IMR-90 (cell line): ENCODE results near the gene TMEM72. TPM values are rescaled to one million over a fixed set of nuclear protein-coding genes. Genes with fewer than 3 reads are reported as not detected.

Source experiments
- ATAC-seq: fragments of 200-7000 bp; cut with Tn5 transposase; 2 replicates; pipeline ENCODE4 v1.9.1; 2020; ENCODE audit warnings: low read depth, mild to moderate bottlenecking, moderate library complexity
- BruUV-seq: library from RNA; stranded (reverse); fragments of 400-500 nt; replicated peaks from 2 replicates; lab custom pipeline; 2021; lab: Mats Ljungman, UMichigan
- CTCF ChIA-PET: fragments of 300-600 bp; formaldehyde crosslinking; extraction: SDS; loops from one replicate; lab custom pipeline; 2021; ENCODE audit warnings: antibody characterized with exemption; lab: Yijun Ruan, JAX
- POLR2A ChIA-PET: fragments of 300-600 bp; sonication (Branson Sonifier 250); formaldehyde crosslinking; loops from one replicate; lab custom pipeline; 2022; ENCODE audit warnings: antibody characterized with exemption; ENCODE audit not compliant: unreplicated experiment; lab: Charles Lee
- DNase-seq: peaks from one replicate; pipeline ENCODE4 v3.0.0; 2013
- H2AFZ ChIP-seq: replicated peaks from 2 replicates; pipeline ENCODE3; 2013; ENCODE audit warnings: low read length, mild to moderate bottlenecking; ENCODE audit not compliant: poor library complexity
- H2AK5ac ChIP-seq: 2 replicates; pipeline ENCODE4 v1.6.1; 2013; ENCODE audit warnings: low read depth, low read length, inconsistent platforms
- H2AK9ac ChIP-seq: replicated peaks from 2 replicates; pipeline ENCODE3; 2013; ENCODE audit warnings: mild to moderate bottlenecking, low read depth, low read length, moderate library complexity; ENCODE audit not compliant: poor library complexity
- H2BK120ac ChIP-seq: 2 replicates; pipeline ENCODE4 v1.6.1; 2013; ENCODE audit warnings: low read depth, low read length, inconsistent platforms
- H2BK15ac ChIP-seq: 3 replicates; pipeline ENCODE4 v1.6.1; 2013; ENCODE audit warnings: low read depth, low read length, inconsistent platforms
- H2BK20ac ChIP-seq: 2 replicates; pipeline ENCODE4 v1.6.1; 2013; ENCODE audit warnings: low read depth, mild to moderate bottlenecking, inconsistent platforms, low read length, moderate library complexity
- H2BK5ac ChIP-seq: 2 replicates; pipeline ENCODE4 v1.6.1; 2013; ENCODE audit warnings: mild to moderate bottlenecking, low read depth, low read length, inconsistent platforms; ENCODE audit not compliant: poor library complexity, severe bottlenecking
- H3K14ac ChIP-seq: replicated peaks from 2 replicates; pipeline ENCODE4 v1.6.1; 2013; ENCODE audit warnings: low read depth, low read length, inconsistent platforms
- H3K18ac ChIP-seq: 2 replicates; pipeline ENCODE4 v1.6.1; 2013; ENCODE audit warnings: low read depth, low read length, control low read depth
- H3K23ac ChIP-seq: 2 replicates; pipeline ENCODE4 v1.6.1; 2013; ENCODE audit warnings: low read depth, low read length, inconsistent platforms
- H3K27ac ChIP-seq: 2 replicates; pipeline ENCODE4 v1.5.1; 2013; ENCODE audit warnings: mild to moderate bottlenecking, control low read depth, low read length; ENCODE audit not compliant: insufficient read depth
- H3K27me3 ChIP-seq: 2 replicates; pipeline ENCODE4 v1.6.1; 2013; ENCODE audit warnings: low read length; ENCODE audit not compliant: control insufficient read depth, insufficient read depth
- H3K36me3 ChIP-seq: 2 replicates; pipeline ENCODE4 v1.6.1; 2013; ENCODE audit warnings: low read length, mixed read lengths; ENCODE audit not compliant: control insufficient read depth, insufficient read depth
- H3K4ac ChIP-seq: 2 replicates; pipeline ENCODE4 v1.6.1; 2013; ENCODE audit warnings: low read depth, low read length, inconsistent platforms
- H3K4me1 ChIP-seq: 2 replicates; pipeline ENCODE4 v1.6.1; 2013; ENCODE audit warnings: low read length, mixed read lengths; ENCODE audit not compliant: control insufficient read depth, insufficient read depth
- H3K4me2 ChIP-seq: 2 replicates; pipeline ENCODE4 v1.6.1; 2013; ENCODE audit warnings: low read depth, mild to moderate bottlenecking, control low read depth, low read length, moderate library complexity
- H3K4me3 ChIP-seq: 2 replicates; pipeline ENCODE4 v1.5.1; 2013; ENCODE audit warnings: low read depth, mild to moderate bottlenecking, control low read depth, low read length, moderate library complexity; ENCODE audit not compliant: insufficient read depth
- H3K56ac ChIP-seq: 2 replicates; pipeline ENCODE4 v1.6.1; 2013; ENCODE audit warnings: low read length, inconsistent platforms; ENCODE audit not compliant: insufficient read depth; ENCODE audit errors: extremely low read depth
- H3K79me1 ChIP-seq, 2 experiments: 2 replicates each; pipeline ENCODE4 v1.6.1; 2013; ENCODE audit warnings: low read length in 2 of 2, inconsistent platforms in 1 of 2, low read depth in 1 of 2
- H3K9ac ChIP-seq: 2 replicates; pipeline ENCODE4 v1.6.1; 2013; ENCODE audit warnings: low read depth, low read length, control low read depth
- H3K9me1 ChIP-seq: 2 replicates; pipeline ENCODE4 v1.6.1; 2013; ENCODE audit warnings: low read length, inconsistent platforms; ENCODE audit not compliant: insufficient read depth
- H3K9me3 ChIP-seq: 2 replicates; pipeline ENCODE4 v1.6.1; 2013; ENCODE audit warnings: low read length; ENCODE audit not compliant: control insufficient read depth, insufficient read depth
- H4K20me1 ChIP-seq: 2 replicates; pipeline ENCODE4 v1.6.1; 2013; ENCODE audit warnings: low read length, inconsistent platforms; ENCODE audit not compliant: insufficient read depth
- H4K5ac ChIP-seq: 2 replicates; pipeline ENCODE4 v1.6.1; 2013; ENCODE audit warnings: mild to moderate bottlenecking, low read depth, low read length, control low read depth
- H4K8ac ChIP-seq, 2 experiments: 2 replicates each; pipeline ENCODE4 v1.6.1; 2013; ENCODE audit warnings: low read depth in 2 of 2, low read length in 2 of 2, control low read depth in 1 of 2, inconsistent platforms in 1 of 2
- H4K91ac ChIP-seq: 2 replicates; pipeline ENCODE4 v1.6.1; 2013; ENCODE audit warnings: low read depth, low read length, inconsistent platforms; ENCODE audit not compliant: insufficient read depth
- BHLHE40 ChIP-seq: fragments of 150-350 bp; IDR thresholded peaks from 2 replicates; pipeline ENCODE4 v1.6.1; 2016; ENCODE audit warnings: mild to moderate bottlenecking, low read depth, low read length
- CEBPB ChIP-seq: IDR thresholded peaks from 2 replicates; pipeline ENCODE4 v1.6.1; 2012; ENCODE audit warnings: low read depth, low read length, improper control_type of control experiment
- CTCF ChIP-seq: conservative IDR thresholded peaks from 2 replicates; pipeline ENCODE4 v1.5.1; 2012; ENCODE audit warnings: mild to moderate bottlenecking, low read depth, low read length, improper control_type of control experiment
- FOS ChIP-seq: fragments of 150-350 bp; IDR thresholded peaks from 2 replicates; pipeline ENCODE4 v1.6.1; 2016; ENCODE audit warnings: low read depth, low read length
- NFE2L2 ChIP-seq: fragments of 150-350 bp; IDR thresholded peaks from 2 replicates; pipeline ENCODE4 v1.6.1; 2016; ENCODE audit warnings: low read depth, mild to moderate bottlenecking, low read length
- POLR2A ChIP-seq: IDR thresholded peaks from 2 replicates; pipeline ENCODE4 v1.6.1; 2012; ENCODE audit warnings: mild to moderate bottlenecking, low read depth, low read length
- RFX5 ChIP-seq: IDR thresholded peaks from 2 replicates; pipeline ENCODE4 v1.8.0; 2012; ENCODE audit warnings: low read depth, mild to moderate bottlenecking, low read length, moderate library complexity
- WGBS, 2 experiments: methylation state at CpG; one replicate each; pipeline versions ENCODE4 v1.1.5 to v1.1.7; 2013; ENCODE audit warnings: missing lambda C conversion rate in 2 of 2; ENCODE audit not compliant: insufficient read length in 1 of 2; ENCODE audit errors: extremely low coverage in 2 of 2; 5-methylcytosine and 5-hydroxymethylcytosine counted together
- dilution Hi-C: fragments of 300-500 bp; cut with HindIII; formaldehyde crosslinking; loops from one replicate; pipeline ENCODE4 v1.14.3; 2018; ENCODE audit warnings: low sequenced_read_pairs; ENCODE audit not compliant: unreplicated experiment
- in situ Hi-C: fragments of 300-500 bp; cut with MboI; formaldehyde crosslinking; loops from 3 replicates; pipeline ENCODE4 v1.14.3; 2019; ENCODE audit warnings: low sequenced_read_pairs, inconsistent platforms, mixed read lengths
- intact Hi-C: fragments of 100-400 bp; cut with micrococcal nuclease; formaldehyde crosslinking; loops from 2 replicates; pipeline ENCODE4 v1.10.0; 2022
- polyA plus RNA-seq, 3 experiments: library from polyadenylated mRNA; depleted of rRNA; stranded (reverse); fragments of >200 nt; gene quantifications; 2 replicates each; pipeline ENCODE4 v1.2.3, GENCODE V29; 2012; ENCODE audit warnings: low replicate concordance in 1 of 3
- total RNA-seq: library from RNA; depleted of rRNA; stranded (reverse); fragments of >200 nt; gene quantifications from 2 replicates; pipeline ENCODE4 v1.2.3, GENCODE V29; 2012
- TF ChIP-seq, protein P1 (sequence below): fragments of 150-350 bp; IDR thresholded peaks from 2 replicates; pipeline ENCODE4 v1.6.1; 2017; ENCODE audit warnings: mild to moderate bottlenecking, antibody characterized with exemption, low read length, low read depth

Gene TMEM72
- total and polyA plus RNA-seq, 2 of the 4 experiments (the other 2 are of a cell fraction), result not detected

DNA sequence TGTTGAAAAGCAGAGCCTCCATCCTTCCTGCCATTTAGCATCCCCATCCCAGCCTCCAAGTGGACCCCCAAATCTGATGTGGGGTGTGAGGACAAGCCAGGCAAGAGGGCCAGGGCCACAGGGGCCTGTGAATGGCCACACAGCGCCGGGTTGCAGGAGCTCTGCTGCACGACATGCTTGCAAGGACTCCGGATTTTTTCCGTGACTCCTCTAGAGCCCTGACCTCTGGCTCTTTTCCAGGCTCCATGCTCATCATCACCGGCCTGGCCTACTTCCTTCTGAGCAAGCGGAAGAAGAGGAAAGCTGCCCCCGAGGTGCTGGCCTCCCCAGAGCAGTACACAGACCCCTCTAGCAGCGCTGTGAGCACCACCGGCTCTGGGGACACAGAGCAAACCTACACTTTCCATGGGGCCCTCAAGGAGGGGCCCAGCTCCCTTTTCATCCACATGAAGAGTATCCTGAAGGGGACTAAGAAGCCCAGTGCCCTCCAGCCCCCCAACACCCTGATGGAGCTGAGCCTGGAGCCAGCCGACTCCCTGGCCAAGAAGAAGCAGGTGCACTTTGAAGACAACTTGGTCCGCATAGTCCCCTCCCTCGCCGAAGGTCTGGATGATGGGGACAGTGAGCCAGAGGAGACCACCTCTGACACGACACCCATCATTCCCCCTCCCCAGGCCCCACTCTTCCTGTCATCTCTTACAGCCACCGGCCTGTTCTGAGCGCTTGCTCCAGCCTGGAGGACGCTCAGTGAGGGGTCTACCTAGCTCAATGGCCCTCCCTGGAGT is 23.5 kb downstream of the TMEM72 start:
- no peak overlapping the region for H3K4me3 ChIP-seq
- intact Hi-C loops (loop anchor here (5.0 kb wide), 1 partner anchor 303 kb away; no protein-coding TSS in a partner anchor), dilution Hi-C loops (no loop called here), in situ Hi-C loops (no loop called here)
- peak overlapping the region; percentile 84 for H2AFZ ChIP-seq
- peaks cover 9% of the 10 kb centered on the region; the same call in 1 of the 2 replicates for H3K9me1 ChIP-seq
- H2BK120ac ChIP-seq, result peak overlapping the region; percentile 81
- H3K27me3 ChIP-seq, result no peaks in the 10 kb centered on the region; the same call in 1 of the 2 replicates
- peak overlapping the region; percentile 59 for H2BK5ac ChIP-seq
- H3K18ac ChIP-seq, result no peak overlapping the region
- TF ChIP-seq RFX5 (no peak), BHLHE40 (no peak), CTCF (no peak), NFE2L2 (no peak), FOS (no peak), POLR2A (no peak), CEBPB (no peak)
- TF ChIP-seq, protein P1, sequence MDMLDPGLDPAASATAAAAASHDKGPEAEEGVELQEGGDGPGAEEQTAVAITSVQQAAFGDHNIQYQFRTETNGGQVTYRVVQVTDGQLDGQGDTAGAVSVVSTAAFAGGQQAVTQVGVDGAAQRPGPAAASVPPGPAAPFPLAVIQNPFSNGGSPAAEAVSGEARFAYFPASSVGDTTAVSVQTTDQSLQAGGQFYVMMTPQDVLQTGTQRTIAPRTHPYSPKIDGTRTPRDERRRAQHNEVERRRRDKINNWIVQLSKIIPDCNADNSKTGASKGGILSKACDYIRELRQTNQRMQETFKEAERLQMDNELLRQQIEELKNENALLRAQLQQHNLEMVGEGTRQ, result no peak
- ATAC-seq (no peak), DNase-seq (no peak)
- H2BK15ac ChIP-seq, result no peak overlapping the region
- H2BK20ac ChIP-seq, result no peak overlapping the region
- H3K9me3 ChIP-seq, result no peaks in the 10 kb centered on the region
- H3K4me1 ChIP-seq, result peaks cover 15% of the 10 kb centered on the region
- H4K5ac ChIP-seq, result peak overlapping the region; percentile 31; the same call in 1 of the 2 replicates
- H3K9ac ChIP-seq, result no peak overlapping the region
- 77% methylated on average over 10 of the region's 18 CpGs; no CpG with 5 or more reads in 1 of the 2 experiments for whole genome bisulfite sequencing, 2 experiments
- no peaks in the 10 kb centered on the region for H3K79me1 ChIP-seq
- POLR2A ChIA-PET, result no interaction called here
- H4K20me1 ChIP-seq, result no peaks in the 10 kb centered on the region
- H2AK5ac ChIP-seq, result peak overlapping the region; percentile 31; the same call in 1 of the 2 replicates
- H4K91ac ChIP-seq, result no peak overlapping the region; the same call in none of the 2 replicates
- H3K14ac ChIP-seq, result peak overlapping the region; percentile 5
- CTCF ChIA-PET, result interaction anchor here (1.3 kb wide), 1 partner anchor 29 kb away, joined by 4 read pairs; no protein-coding TSS in a partner anchor
- H3K36me3 ChIP-seq, result no peaks in the 10 kb centered on the region
- H2AK9ac ChIP-seq, result peak overlapping the region; percentile 76
- BruUV-seq, result no TSS peak
- H3K4me2 ChIP-seq, result no peak overlapping the region
- peak overlapping the region; percentile 70; the same call in 1 of the 2 replicates for H3K4ac ChIP-seq
- H3K27ac ChIP-seq, result no peak overlapping the region
- peak overlapping the region; percentile 51 to 59; a peak in 2 of 4 replicates for H4K8ac ChIP-seq
- no peak overlapping the region for H3K56ac ChIP-seq
- no peak overlapping the region for H3K23ac ChIP-seq
